Uterus (tissue), 4 donors: ENCODE results near the gene DIAPH2. TPM values are rescaled to one million over a fixed set of nuclear protein-coding genes. Genes with fewer than 3 reads are reported as not detected.

Experiments
- DNase-seq, 2 donors: peaks; one replicate each; pipeline ENCODE4 v3.0.0-alpha.2; 2019 to 2020
- H3K27ac ChIP-seq, 2 donors: fragments of 200-600 bp; sonication (generic); 1 replicate in 1 of 2; 2 replicates in 1 of 2; pipeline ENCODE4 v1.5.1; 2016 to 2018
- H3K27me3 ChIP-seq, 2 donors: fragments of 200-600 bp; sonication (generic); one replicate each; pipeline ENCODE4 v1.5.1; 2018 to 2019; ENCODE audit warnings: control low read depth in 1 of 2
- H3K36me3 ChIP-seq, 2 donors: fragments of 200-600 bp; sonication (generic); one replicate each; pipeline ENCODE4 v1.5.1; 2019; ENCODE audit warnings: control low read depth in 1 of 2
- H3K4me1 ChIP-seq, 2 donors: fragments of 200-600 bp; sonication (generic); one replicate each; pipeline ENCODE4 v1.5.1; 2018 to 2019; ENCODE audit warnings: control low read depth in 1 of 2
- H3K4me3 ChIP-seq, 2 donors: fragments of 200-600 bp; sonication (generic); 1 replicate in 1 of 2; 2 replicates in 1 of 2; pipeline ENCODE4 v1.5.1; 2018 to 2019; ENCODE audit warnings: mild to moderate bottlenecking in 1 of 2
- H3K9me3 ChIP-seq, 2 donors: fragments of 200-600 bp; sonication (generic); one replicate each; pipeline ENCODE4 v1.5.1; 2019; ENCODE audit warnings: control low read depth in 1 of 2
- POLR2A ChIP-seq, 2 donors: fragments of 450-650 bp; IDR thresholded peaks; one replicate each; pipeline ENCODE4 v1.6.1; 2016; ENCODE audit warnings: antibody characterized with exemption in 2 of 2, mild to moderate bottlenecking in 1 of 2, moderate library complexity in 1 of 2
- intact Hi-C: fragments of 100-400 bp; cut with DNase I; formaldehyde crosslinking; loops from one replicate; pipeline ENCODE4 v1.15.1; 2023; ENCODE audit warnings: low total_unique reads
- total RNA-seq, 4 donors: library from RNA; depleted of rRNA in 3 of 4; stranded (reverse); fragments of >200 nt in 3 of 4; gene quantifications; one replicate each; pipeline versions ENCODE4 v1.1.0 to v1.2.4, GENCODE V29; 2014 to 2023
- TF ChIP-seq, protein P1 (sequence below), 4 experiments: fragments of 200-600 bp in 2 of 4; fragments of 450-650 bp in 2 of 4; sonication (generic) in 2 of 4; IDR thresholded peaks; one replicate each; pipeline ENCODE4 v1.5.1; 2016 to 2019; ENCODE audit warnings: antibody characterized with exemption in 4 of 4, mild to moderate bottlenecking in 2 of 4, moderate library complexity in 1 of 4
- donor health status: DM: yes; HTN: yes; CAD: no.

The DIAPH2 gene
- total RNA-seq, 4 donors from 2014 or later, result 16.7 to 41.5 (median 30.3) TPM

- Histone ChIP-seq H3K27ac (no peak overlapping the region), H3K4me3 (no peak overlapping the region), H3K9me3 (no peaks in the 10 kb centered on the region), H3K36me3 (no peaks in the 10 kb centered on the region), H3K4me1 (no peaks in the 10 kb centered on the region), H3K27me3 (no peaks in the 10 kb centered on the region)
- TF ChIP-seq, protein P1, sequence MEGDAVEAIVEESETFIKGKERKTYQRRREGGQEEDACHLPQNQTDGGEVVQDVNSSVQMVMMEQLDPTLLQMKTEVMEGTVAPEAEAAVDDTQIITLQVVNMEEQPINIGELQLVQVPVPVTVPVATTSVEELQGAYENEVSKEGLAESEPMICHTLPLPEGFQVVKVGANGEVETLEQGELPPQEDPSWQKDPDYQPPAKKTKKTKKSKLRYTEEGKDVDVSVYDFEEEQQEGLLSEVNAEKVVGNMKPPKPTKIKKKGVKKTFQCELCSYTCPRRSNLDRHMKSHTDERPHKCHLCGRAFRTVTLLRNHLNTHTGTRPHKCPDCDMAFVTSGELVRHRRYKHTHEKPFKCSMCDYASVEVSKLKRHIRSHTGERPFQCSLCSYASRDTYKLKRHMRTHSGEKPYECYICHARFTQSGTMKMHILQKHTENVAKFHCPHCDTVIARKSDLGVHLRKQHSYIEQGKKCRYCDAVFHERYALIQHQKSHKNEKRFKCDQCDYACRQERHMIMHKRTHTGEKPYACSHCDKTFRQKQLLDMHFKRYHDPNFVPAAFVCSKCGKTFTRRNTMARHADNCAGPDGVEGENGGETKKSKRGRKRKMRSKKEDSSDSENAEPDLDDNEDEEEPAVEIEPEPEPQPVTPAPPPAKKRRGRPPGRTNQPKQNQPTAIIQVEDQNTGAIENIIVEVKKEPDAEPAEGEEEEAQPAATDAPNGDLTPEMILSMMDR (IDR thresholded peaks at IDR 0.05), result no peak
- no peak for TF ChIP-seq POLR2A (IDR thresholded peaks at IDR 0.05)
- intact Hi-C loops, result no loop called here
- no peak for DNase-seq
Measured at GRCh38 chrX:97210501-97210900, 525.9 kb downstream of the DIAPH2 start.

- Histone ChIP-seq H3K36me3 (no peaks in the 10 kb centered on the region), H3K4me1 (no peaks in the 10 kb centered on the region), H3K9me3 (no peaks in the 10 kb centered on the region), H3K4me3 (no peak overlapping the region), H3K27me3 (no peaks in the 10 kb centered on the region), H3K27ac (no peak overlapping the region)
- DNase-seq, result no peak
- intact Hi-C loops, result no loop called here
- no peak for TF ChIP-seq POLR2A (IDR thresholded peaks at IDR 0.05)
- TF ChIP-seq, protein P1 (IDR thresholded peaks at IDR 0.05), result no peak
Measured at GRCh38 chrX:97211070-97211469, 526.4 kb downstream of the DIAPH2 start.

- intact Hi-C loops, result no loop called here
- H3K36me3 ChIP-seq, result no peaks in the 10 kb centered on the region
- no peak for TF ChIP-seq POLR2A (IDR thresholded peaks at IDR 0.05)
- TF ChIP-seq, protein P1 (IDR thresholded peaks at IDR 0.05), result no peak
- H3K4me3 ChIP-seq, result no peak overlapping the region
- H3K4me1 ChIP-seq, result no peaks in the 10 kb centered on the region
- H3K27me3 ChIP-seq, result no peaks in the 10 kb centered on the region
- H3K9me3 ChIP-seq, result no peaks in the 10 kb centered on the region
- DNase-seq, result no peak
- no peak overlapping the region for H3K27ac ChIP-seq
Measured at GRCh38 chrX:97215186-97215585, 530.5 kb downstream of the DIAPH2 start.

- intact Hi-C loops, result no loop called here
- no peak overlapping the region for H3K4me3 ChIP-seq
- no peaks in the 10 kb centered on the region for H3K9me3 ChIP-seq
Measured at GRCh38 chrX:97224148-97224547, 539.5 kb downstream of the DIAPH2 start.

GRCh38 chrX:97229318-97229717 lies 544.7 kb downstream of the DIAPH2 start:
- Histone ChIP-seq H3K4me3 (no peak overlapping the region), H3K4me1 (no peaks in the 10 kb centered on the region), H3K27ac (no peak overlapping the region), H3K36me3 (no peaks in the 10 kb centered on the region), H3K9me3 (no peaks in the 10 kb centered on the region), H3K27me3 (no peaks in the 10 kb centered on the region)
- no peak for DNase-seq
- intact Hi-C loops, result no loop called here
- TF ChIP-seq, protein P1 (IDR thresholded peaks at IDR 0.05), result no peak
- no peak for TF ChIP-seq POLR2A (IDR thresholded peaks at IDR 0.05)

More at GRCh38 chrX:97224148-97224547, 539.5 kb downstream of the DIAPH2 start:
- Histone ChIP-seq H3K27me3 (no peaks in the 10 kb centered on the region), H3K4me1 (no peaks in the 10 kb centered on the region), H3K27ac (no peak overlapping the region), H3K36me3 (no peaks in the 10 kb centered on the region)
- DNase-seq, result no peak
- TF ChIP-seq, protein P1 (IDR thresholded peaks at IDR 0.05), result no peak
- no peak for TF ChIP-seq POLR2A (IDR thresholded peaks at IDR 0.05)
